HG03064 (cell line): Measurements from ENCODE around the gene HLA-DOA.

Experiments
- ATAC-seq: cut with Tn5 transposase; IDR thresholded peaks from one replicate; pipeline ENCODE4 v1.9.1; 2021; ENCODE audit warnings: low read depth; ENCODE audit not compliant: unreplicated experiment

The HLA-DOA gene

GRCh38 chr6:33017694-33018353 lies 8.4 kb upstream of the HLA-DOA start:
- ATAC-seq: no peak

- ATAC-seq: no peak
Observed at GRCh38 chr6:33017018-33017417, 7.6 kb upstream of the HLA-DOA start.

- ATAC-seq: no peak
Observed at GRCh38 chr6:33015798-33016197, 6.4 kb upstream of the HLA-DOA start.

GRCh38 chr6:33014841-33015634 lies 5.6 kb upstream of the HLA-DOA start:
- no peak for ATAC-seq

GRCh38 chr6:33013608-33014007 lies 4.2 kb upstream of the HLA-DOA start:
- no peak for ATAC-seq

- no peak for ATAC-seq
Observed at GRCh38 chr6:33010356-33010755, 965 bp upstream of the HLA-DOA start.

GRCh38 chr6:33007831-33008400 lies 1.5 kb downstream of the HLA-DOA start:
- no peak for ATAC-seq

- no peak for ATAC-seq
Observed at GRCh38 chr6:33004940-33005339, 4.5 kb downstream of the HLA-DOA start.

GRCh38 chr6:33001685-33002084 lies 7.7 kb downstream of the HLA-DOA start:
- ATAC-seq: no peak

- no peak for ATAC-seq
Observed at GRCh38 chr6:33000055-33000454, 9.3 kb downstream of the HLA-DOA start.

GRCh38 chr6:32995448-32995847 lies 13.9 kb downstream of the HLA-DOA start:
- no peak for ATAC-seq

GRCh38 chr6:32993363-32993973 lies 15.9 kb downstream of the HLA-DOA start:
- ATAC-seq: no peak

- ATAC-seq: no peak
Observed at GRCh38 chr6:32991972-32992371, 17.4 kb downstream of the HLA-DOA start.

- no peak for ATAC-seq
Observed at GRCh38 chr6:32989368-32989767, 20.0 kb downstream of the HLA-DOA start.

GRCh38 chr6:32984622-32985389 lies 24.6 kb downstream of the HLA-DOA start:
- ATAC-seq: no peak

- no peak for ATAC-seq
Observed at GRCh38 chr6:32983964-32984621, 25.3 kb downstream of the HLA-DOA start.

- ATAC-seq: no peak
Observed at GRCh38 chr6:32983493-32983848, 25.9 kb downstream of the HLA-DOA start.

- ATAC-seq: no peak
Observed at GRCh38 chr6:32982702-32983492, 26.5 kb downstream of the HLA-DOA start.

GRCh38 chr6:32982084-32982701 lies 27.2 kb downstream of the HLA-DOA start:
- ATAC-seq: no peak
